CD1c-positive myeloid dendritic cell (primary cell): ENCODE data around the gene OXSR1.
"Not testable (repeated sequence)": the region's sequence is repeated elsewhere in the genome, so short reads cannot be mapped to it uniquely, and the experiment has no call there.

Experiments used
- DNase-seq: peaks from one replicate; pipeline ENCODE4 v3.0.0-alpha.2; 2016; ENCODE audit errors: extremely low spot score

OXSR1 gene

DNA sequence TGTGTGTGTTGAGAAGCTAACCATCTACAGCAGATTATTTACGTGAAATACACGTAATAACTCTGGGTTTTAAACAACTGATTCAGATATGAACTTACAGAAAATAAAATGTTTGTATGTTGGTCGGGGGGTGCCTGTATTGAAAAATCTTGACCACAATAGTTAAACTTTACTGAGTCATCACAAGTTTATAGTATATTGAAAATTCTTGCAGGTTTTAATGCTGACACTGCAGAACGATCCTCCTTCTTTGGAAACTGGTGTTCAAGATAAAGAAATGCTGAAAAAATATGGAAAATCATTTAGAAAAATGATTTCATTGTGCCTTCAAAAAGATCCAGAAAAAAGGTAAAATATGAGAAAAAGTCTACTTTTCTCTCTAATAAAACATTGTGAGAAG lies 59.0 kb downstream of the OXSR1 start:
- DNase-seq: no peak

DNA sequence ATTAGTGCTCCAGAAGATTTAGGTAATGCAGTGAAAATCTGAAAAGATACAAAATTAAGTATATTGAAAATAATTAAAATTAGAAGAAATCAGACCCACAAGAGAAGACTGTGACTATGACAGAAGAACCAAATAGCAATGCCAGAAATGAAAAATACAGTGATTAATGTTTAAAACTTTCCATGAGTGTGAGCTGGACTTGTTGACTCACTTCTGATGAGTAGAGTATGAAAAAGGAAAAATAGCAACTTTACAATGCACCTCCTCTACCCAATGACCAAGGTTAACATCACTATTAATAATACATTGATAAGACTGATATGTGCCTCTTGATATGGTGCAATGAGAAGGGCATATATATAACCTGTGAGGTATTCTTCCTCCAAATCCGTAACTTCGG lies 60.9 kb downstream of the OXSR1 start:
- DNase-seq: no peak

DNA sequence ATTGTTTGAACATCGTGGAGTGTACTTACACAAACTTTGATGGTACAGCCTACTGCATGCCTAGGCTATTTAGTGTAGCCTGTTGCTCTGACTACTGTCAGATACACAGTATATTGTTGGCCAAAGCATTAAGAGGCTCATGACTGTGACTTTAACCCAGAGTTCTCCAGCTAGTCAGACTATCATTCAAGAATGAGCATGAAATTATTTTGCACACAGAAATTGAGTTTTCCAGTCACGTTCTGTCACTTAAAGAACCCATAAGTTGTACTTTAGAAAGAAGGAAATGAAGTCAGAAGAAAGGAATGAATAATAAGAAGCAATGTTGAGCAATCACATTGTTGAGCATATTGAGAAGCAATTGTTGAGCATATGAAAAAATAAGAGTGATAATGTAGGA lies 62.7 kb downstream of the OXSR1 start:
- no peak for DNase-seq

DNA sequence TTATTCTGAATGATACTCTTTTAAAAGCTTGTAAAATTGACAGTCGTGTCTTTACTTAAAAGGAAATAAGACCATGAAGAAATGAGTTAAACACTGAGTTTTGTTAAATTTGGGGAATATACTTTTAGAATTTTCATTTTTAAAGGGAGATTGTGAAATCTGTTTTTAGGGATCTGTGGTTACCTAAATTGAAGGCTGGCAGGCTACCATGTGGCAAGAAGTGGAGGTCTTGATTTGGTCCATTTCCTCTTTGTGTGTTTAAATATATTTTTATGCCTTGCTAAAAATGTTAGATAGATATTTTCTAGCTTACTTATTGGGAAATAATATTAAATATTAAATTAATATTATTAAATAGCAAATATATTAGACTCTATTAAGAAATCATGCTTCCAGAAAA lies 63.7 kb downstream of the OXSR1 start:
- DNase-seq: peak; percentile 10

DNA sequence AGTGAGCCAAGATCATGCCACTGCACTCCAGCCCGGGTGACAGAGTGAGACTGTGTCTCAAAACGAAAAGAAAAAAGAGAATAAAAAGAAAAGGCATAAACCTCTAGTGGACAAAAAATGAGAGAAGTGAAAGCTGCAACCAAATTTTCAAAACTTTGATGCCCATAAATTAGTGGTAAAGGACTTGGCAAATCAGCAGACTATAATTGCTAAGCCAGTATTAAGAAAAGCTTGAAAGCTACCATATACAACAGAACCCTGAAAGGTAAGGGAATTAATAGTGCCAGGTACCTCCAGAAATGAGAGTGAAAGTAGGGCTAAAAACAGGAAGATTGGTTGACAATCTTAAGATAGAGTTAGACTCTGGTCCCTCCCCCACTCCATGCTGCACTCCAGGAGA lies 67.4 kb downstream of the OXSR1 start:
- DNase-seq: no peak

DNA sequence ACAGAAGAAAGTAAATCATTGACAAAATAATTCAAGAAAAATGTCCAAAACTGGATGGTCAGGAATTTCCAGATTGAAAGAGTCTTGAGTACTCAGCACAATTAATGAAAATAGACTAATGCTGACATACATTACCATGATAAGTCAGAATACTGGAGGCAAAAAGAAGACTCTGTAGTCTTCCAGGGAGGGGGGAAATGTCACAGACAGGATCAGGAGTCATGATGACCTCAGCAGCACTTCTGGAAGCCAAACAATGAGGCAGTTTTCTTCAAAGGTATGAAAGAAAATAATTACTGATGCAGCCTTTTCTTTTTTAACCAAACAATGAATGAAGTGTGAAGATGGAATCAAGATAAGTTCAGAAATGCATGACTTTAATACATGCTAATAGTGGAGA lies 70.1 kb downstream of the OXSR1 start:
- DNase-seq: no peak

DNA sequence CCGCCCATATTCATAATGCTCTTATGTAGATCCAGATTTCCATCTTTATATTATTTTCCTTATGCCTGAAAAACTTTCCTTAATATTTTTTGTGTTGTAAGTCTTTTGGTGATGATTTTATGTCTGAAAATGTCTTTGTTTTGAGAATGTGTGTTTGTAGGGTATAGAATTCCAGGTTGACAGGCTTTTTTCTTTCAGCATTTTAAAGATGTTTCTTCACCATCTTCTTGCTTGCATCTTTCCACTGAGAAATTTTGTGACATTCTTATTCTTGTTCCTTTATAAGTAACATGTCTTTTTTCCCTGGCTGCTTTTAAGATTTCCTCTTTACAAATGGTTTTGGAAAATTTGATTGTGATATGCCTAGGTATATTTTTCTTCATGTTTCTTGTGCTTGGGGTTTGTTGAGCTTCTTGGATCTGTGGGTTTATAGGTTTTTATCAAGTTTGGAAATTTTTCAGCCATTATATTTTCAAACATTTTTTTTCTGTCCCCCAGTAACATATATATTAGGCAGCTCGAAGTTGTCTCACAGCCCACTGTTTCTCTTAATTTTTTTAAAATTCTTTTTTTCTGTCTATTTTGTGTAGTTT lies 73.2 kb downstream of the OXSR1 start:
- no peak for DNase-seq

DNA sequence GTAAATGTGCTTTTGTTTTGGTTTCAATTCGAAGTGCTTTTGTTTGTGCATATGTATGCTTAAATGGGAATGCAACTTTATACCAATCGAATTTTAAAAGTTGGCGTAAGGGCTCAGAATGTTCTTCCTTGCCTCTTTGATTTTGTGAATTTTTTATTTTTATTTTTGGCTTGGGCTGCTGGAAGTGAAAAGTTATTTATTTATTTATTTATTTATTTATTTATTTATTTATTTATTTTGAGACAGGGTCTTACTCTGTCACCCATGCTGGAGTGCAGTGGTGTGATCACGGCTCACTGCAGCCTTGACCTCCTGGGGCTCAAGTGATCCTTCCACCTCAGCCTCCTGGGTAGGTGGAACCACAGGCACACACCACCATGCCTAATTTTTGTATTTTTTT lies 77.5 kb downstream of the OXSR1 start:
- DNase-seq: not testable (repeated sequence)

DNA sequence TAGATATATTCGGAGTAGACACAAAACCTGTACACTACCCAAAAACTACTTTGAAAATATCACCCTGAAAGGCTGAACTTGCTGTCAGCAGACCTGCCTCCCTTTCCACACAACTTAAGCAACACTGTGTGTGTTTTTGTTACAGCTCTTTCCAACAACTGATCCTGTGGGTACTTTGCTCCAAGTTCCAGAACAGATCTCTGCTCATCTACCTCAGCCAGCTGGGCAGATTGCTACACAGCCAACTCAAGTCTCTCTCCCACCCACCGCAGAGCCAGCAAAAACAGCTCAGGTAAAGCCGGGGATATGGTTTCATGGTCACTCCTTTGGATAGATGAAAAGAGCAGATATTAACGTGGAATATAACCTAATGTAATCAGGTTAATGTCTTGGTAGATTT lies 80.6 kb downstream of the OXSR1 start:
- no peak for DNase-seq

DNA sequence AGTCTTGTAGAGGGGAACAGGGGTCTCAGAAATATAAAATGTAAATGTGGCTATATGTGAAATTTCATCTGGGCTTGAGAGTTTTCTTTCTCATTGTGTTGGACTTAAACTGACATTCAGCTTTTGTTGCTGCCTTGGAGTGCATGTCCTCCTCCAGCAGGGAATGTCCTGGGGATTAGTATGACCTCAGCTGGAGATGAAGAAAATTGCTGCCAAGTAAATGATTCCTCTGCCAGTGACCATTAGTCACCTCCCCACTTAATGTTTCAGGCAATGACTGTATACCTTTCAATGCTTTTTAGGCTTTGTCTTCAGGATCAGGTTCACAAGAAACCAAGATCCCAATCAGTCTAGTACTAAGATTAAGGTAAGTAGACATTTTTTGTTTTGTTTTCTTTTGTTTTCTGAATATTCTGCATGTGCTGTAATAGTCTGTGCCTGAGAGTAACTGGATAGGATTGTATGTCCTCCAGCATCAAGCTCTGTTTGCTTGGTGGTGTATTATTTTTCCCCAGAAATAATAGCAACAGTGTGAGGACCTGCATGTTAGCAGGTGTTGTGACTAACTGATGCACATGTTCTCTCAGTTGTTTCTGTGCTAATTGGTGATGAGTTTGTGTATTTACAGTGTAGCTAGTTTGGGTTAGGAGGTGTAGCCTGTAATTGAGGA lies 82.2 kb downstream of the OXSR1 start:
- DNase-seq: no peak

DNA sequence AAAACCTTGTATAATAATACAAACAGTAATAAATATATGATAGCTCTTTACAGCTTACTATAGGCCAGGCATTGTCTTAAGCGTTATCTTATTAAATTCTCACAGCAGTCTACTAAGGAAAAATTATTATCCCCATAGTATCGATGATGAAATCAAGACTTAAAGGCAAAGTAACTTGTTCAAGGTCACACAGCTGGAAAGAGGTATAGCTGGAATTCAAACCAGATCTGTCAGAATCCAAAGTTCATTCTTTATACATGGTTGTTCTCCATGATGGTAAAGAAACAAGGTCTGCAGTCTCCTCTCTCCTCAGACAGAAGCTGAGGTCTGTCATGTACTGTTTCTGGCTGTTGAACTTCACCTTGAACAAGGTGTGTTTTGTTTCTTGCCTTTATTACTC lies 84.9 kb downstream of the OXSR1 start:
- DNase-seq: no peak

DNA sequence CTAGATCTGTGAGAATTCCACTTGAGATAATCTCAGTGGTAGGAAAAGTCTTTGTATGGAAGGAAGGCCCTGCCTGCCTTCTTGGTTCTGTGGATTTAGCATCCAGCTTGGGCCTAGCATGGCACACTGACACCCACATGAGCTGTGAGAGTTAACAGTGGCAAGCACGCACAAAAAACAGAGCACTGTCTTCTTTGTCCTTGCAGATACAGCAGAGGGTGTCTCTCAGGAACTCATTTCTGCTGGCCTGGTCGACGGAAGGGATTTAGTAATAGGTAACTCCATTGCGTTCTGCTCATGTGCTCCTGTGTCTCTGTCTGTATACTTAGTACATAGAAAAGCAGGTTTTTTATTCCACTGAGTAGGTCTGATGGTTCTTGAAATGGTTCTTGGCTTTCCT lies 85.9 kb downstream of the OXSR1 start:
- DNase-seq: no peak

DNA sequence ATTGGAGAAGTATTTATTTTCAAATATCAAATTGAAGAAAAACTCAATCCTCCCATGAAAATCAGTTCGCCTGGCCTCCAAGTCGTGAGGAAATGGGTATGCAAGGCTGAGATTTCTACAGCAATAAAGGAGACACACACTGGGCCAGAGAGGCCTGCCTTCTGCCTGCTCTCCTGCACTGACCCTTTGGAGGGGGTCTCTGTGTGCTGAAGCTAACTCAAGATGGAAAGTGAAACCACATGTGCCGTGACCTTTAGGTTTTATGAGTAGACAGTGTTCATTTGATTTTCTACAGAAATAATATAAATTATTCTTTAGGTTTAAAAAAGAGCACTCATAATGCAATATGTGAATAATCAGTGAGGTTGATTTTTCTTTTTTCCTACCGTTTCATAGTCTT lies 88.4 kb downstream of the OXSR1 start:
- no peak for DNase-seq

DNA sequence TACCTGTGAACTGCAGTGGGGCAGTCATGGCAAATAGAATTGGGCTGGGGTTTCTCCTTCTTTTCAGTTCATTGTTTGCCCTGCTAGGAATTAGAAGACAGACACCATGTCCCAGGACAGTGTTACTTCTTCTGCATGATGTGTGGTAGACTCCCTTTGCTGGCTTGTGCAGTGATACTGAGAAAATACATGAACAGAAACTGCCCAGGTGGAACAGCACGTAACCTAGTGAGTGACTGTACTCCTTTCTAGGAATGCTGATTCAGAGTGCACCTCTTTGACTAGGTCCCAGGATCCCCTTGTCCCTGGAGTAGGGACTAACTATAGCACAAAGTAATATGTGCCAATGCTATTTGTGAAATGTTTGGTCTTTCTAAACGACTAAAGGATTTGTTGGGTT lies 89.5 kb downstream of the OXSR1 start:
- no peak for DNase-seq

DNA sequence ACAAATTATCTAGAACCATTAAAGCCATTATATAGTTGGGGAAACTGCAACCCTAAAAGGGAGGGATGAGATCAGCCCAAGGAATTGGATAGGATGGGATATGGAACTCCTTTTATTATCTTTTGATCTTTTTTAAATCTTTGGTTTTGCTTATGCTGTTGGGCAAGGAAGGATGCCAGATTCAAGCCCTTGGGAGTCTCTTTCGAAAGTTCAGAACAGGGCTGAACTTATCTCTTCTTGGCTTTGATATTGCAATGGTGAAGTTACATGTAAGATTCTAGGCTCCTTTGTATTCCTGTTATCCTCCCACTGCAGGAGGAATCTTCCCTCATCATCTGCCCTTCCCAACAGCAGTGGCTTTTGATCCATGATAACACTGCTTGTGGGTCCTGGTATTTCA lies 90.3 kb downstream of the OXSR1 start:
- no peak for DNase-seq

DNA sequence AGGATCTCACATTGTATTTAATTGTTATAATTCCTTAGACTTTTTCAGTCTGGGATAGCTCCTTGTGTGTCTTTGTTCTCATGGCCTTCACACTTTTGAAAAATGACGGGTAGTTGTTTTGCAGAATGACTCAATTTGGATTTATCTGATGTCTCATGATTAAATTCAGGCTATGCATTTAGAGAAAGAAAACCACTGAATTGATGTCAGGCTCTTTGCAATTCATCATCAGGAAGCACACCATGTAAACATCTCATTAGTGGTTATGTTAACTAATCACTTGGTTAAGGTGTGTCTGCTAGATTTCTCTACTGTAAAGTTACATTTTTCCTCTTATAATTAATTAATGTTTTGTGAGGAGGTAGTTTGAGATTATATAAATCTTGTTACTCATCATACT lies 92.2 kb downstream of the OXSR1 start:
- no peak for DNase-seq

DNA sequence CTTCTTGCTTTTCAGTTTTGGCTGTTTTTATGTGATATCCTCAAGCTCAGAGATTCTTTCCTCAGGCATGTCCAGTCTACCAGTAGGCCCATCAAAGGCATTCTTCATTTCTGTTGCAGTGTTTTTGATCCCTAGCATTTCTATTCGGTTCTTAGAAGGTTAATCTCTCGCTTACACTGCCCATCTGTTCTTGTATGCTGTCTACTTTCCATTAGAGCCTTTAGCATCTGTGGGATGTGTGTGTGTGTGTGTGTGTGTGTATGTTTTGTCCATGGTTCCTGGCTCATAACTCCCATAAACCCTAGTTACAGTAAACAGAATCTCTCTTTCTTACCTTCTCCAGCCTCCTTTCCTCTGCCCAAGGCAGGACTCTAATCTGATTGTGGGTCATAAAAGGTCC lies 95.1 kb downstream of the OXSR1 start:
- no peak for DNase-seq

DNA sequence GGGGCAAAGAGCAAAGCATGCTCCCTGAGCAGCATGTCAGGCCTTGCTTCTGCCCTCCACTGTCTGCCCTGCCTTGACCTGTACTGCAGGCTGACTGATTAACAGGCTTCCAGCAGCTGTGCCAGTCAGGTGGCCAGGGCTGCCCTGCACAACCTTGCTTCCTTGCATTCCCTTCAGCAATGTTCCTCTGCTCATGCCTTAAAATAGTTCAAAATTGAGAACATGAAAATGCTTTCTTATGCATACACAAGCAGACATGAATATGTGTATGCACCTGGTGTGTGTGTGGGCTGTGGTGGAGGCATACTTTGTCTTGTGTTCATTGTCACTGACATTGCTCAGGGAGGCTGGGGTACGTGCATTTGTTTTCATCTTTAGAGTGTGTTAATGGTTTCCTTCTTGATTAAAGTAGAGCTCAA lies 99.0 kb downstream of the OXSR1 start:
- DNase-seq: no peak

DNA sequence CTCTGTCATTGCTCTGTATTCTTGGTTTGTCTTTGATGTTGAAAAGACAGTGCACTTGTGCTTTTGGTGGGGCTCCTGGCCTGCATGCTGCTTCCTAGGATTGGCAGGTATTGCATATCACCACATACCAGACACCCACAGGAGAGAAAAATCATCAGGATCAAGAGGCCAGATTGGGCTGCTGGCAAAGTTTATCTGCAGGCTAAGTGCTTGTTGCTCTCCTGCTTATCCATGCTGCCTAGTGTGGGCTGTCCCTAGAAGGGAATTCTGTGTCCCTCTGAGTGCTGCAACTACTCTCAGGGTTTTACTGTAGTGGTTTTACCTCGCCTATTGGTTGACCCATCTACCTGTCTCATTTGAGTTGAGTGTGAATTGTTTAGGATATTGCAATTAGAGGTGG lies 99.4 kb downstream of the OXSR1 start:
- no peak for DNase-seq

DNA sequence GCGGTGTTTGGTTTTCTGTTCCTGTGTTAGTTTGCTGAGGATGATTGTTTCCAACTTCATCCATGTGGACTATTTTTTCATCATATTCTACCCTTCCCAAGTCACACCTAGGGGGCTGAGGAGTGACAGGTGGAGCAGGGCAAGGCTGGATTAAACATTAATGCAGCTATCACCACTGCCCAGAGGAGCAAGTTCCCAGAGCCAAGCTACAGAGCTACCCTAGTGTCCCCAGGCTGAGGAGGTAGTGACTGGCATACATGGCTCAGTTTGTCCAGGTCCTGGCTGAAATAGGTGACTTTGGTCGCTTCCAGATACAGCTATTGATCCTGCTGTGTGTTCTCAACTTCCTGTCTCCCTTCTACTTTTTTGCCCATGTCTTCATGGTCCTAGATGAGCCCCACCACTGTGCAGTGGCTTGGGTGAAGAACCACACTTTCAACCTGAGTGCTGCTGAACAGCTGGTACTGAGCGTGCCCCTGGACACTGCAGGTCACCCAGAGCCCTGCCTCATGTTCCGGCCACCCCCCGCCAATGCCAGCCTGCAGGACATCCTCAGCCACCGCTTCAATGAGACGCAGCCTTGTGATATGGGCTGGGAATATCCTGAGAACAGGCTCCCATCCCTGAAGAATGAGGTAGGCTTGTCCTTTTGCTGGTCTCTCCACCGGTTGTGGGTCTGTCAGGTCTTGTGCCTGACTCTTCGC lies 100.4 kb downstream of the OXSR1 start, which contains the start of gene SLC22A13:
Gene SLC22A13, plus strand, starts transcription at position 209 of the 704 bp plus-strand sequence. Its CDS starts 49 bp downstream, at position 258.
- no peak for DNase-seq

DNA sequence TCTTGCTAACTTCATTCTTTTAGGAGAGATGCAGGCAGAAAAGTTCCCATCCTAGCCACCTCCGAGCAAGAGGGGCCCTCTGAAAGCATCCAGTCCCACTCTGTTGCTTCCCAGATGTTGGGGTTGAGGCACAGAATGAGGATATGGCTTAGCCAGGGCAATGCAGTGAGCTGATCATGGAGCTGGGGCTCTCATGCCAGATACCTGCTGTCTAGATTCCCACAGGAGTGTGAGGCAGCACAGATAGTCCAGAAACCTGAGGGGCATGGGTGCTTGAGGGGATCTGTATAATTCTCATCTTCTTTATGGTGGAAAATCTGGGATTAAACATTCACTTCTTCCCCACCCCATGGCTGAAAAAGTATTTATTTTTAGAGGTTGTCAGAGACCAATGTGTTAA lies 101.5 kb downstream of the OXSR1 start:
- no peak for DNase-seq

DNA sequence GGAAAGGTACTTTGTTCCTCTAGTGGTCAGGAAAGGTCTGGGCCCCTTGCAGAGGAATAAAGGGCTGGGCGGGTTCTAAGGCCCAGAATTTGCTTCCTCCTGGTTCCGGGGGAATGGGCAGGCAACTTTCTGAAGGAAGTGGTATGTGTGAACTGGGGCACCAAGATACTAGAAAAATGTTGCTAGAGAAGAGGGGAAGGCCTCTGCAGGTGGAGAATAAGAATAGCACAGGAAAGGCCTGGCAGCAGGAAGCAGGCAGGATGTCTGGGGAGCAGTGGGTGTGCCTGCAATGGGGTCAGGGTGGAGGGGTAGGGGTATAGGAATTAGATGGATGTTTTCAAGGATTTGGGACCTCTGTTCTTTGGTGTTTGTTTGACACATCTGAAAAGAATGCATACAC lies 102.3 kb downstream of the OXSR1 start:
- DNase-seq: no peak

DNA sequence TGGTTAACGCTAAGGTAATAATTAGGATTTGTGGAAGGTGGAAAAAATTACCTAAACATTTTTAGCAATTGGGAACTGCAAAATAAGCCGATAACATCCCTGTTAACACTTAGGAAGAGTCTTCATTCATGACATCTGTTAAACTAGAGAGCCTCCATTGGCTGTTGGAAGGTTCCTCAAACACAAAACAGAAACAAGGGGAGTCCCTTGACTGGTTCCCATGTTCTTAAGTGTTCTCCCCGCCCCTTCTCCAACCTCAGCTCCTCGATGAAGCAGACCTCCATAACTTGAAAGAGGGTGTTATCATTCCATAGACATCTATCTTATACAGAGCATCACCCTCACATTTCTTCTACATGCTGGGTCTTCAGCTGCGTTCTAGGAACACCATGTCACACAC lies 102.8 kb downstream of the OXSR1 start:
- peak; percentile 37 for DNase-seq
